GM12878 (cell line): ENCODE data around the gene NR4A2. TPM values are rescaled to one million over a fixed set of nuclear protein-coding genes. Genes with fewer than 3 reads are reported as not detected.

Experiments
- BCL11A ChIP-seq: IDR thresholded peaks from 2 replicates; pipeline ENCODE4 v1.6.1; 2011; ENCODE audit warnings: low read depth, low read length
- CHD2 ChIP-seq: IDR thresholded peaks from 2 replicates; pipeline ENCODE4 v1.6.1; 2011; ENCODE audit warnings: low read depth, low read length, improper control_type of control experiment, borderline replicate concordance
- ESRRA ChIP-seq: IDR thresholded peaks from 2 replicates; pipeline ENCODE4 v1.6.1; 2012; ENCODE audit warnings: mild to moderate bottlenecking, low read length, improper control_type of control experiment
- ETV6 ChIP-seq, 2 experiments: fragments of 450-650 bp in 1 of 2; IDR thresholded peaks in 1 of 2; conservative IDR thresholded peaks in 1 of 2; 2 replicates each; pipeline ENCODE4 v1.6.1; 2014; ENCODE audit warnings: antibody characterized with exemption in 1 of 2, borderline replicate concordance in 1 of 2, low read depth in 1 of 2, mild to moderate bottlenecking in 1 of 2, moderate library complexity in 1 of 2
- IKZF1 ChIP-seq: fragments of 450-650 bp; conservative IDR thresholded peaks from 2 replicates; pipeline ENCODE4 v1.6.1; 2017; ENCODE audit warnings: antibody characterized with exemption, mild to moderate bottlenecking
- KAT2A ChIP-seq: conservative IDR thresholded peaks from 2 replicates; pipeline ENCODE4 v1.6.1; 2011; ENCODE audit warnings: low read depth, low read length; ENCODE audit not compliant: control insufficient read depth
- LARP7 ChIP-seq: fragments of 450-650 bp; IDR thresholded peaks from 2 replicates; pipeline ENCODE4 v1.6.1; 2017; ENCODE audit warnings: mild to moderate bottlenecking
- MEF2A ChIP-seq: IDR thresholded peaks from 2 replicates; pipeline ENCODE4 v1.6.1; 2011; ENCODE audit warnings: low read depth, mild to moderate bottlenecking, low read length, moderate library complexity; ENCODE audit not compliant: insufficient read depth
- MEF2B ChIP-seq: fragments of 450-650 bp; IDR thresholded peaks from 2 replicates; pipeline ENCODE4 v1.6.1; 2018; ENCODE audit warnings: mild to moderate bottlenecking, moderate library complexity; ENCODE audit not compliant: partially characterized antibody, poor library complexity, severe bottlenecking
- MTA2 ChIP-seq: fragments of 450-650 bp; IDR thresholded peaks from 2 replicates; pipeline ENCODE4 v1.6.1; 2016; ENCODE audit warnings: low read depth, mild to moderate bottlenecking, moderate library complexity
- MYC ChIP-seq: IDR thresholded peaks from 2 replicates; pipeline ENCODE4 v1.6.1; 2011; ENCODE audit warnings: mild to moderate bottlenecking, low read length, moderate library complexity, inconsistent platforms; ENCODE audit not compliant: insufficient read depth, insufficient replicate concordance, insufficient read length, severe bottlenecking
- PAX5 ChIP-seq: IDR thresholded peaks from 2 replicates; pipeline ENCODE4 v1.6.1; 2011; ENCODE audit warnings: low read depth, low read length, borderline replicate concordance
- RUNX3 ChIP-seq: IDR thresholded peaks from 2 replicates; pipeline ENCODE4 v1.6.1; 2012; ENCODE audit warnings: low read length, inconsistent platforms
- SIN3A ChIP-seq: IDR thresholded peaks from 2 replicates; pipeline ENCODE4 v1.6.1; 2012; ENCODE audit warnings: low read depth, low read length, improper control_type of control experiment
- TCF12 ChIP-seq: IDR thresholded peaks from 2 replicates; pipeline ENCODE4 v1.6.1; 2011; ENCODE audit warnings: low read depth, mild to moderate bottlenecking, low read length
- polyA plus RNA-seq, 11 experiments: library from polyadenylated mRNA; depleted of rRNA in 4 of 11; unstranded in 6 of 11; stranded (reverse) in 5 of 11; fragments of >200 nt; fragmentation: Nextera tagmentation in 4 of 11; fragmentation: Illumina TruSeq in 1 of 11; extraction: Ambion mirVana in 4 of 11; extraction: Trizol in 1 of 11; gene quantifications; 1 replicate in 1 of 11; 2 replicates in 10 of 11; pipeline versions ENCODE4 v1.2.1 to v1.2.3, GENCODE V29; 2011 to 2016; ENCODE audit warnings: inconsistent platforms in 2 of 11, missing spikeins in 2 of 11, low read depth in 1 of 11
- total RNA-seq, 4 experiments: library from RNA; depleted of rRNA in 3 of 4; stranded (reverse); fragments of >200 nt in 3 of 4; fragmentation: Illumina TruSeq in 1 of 4; extraction: Trizol in 1 of 4; gene quantifications; 2 replicates each; pipeline versions ENCODE4 v1.2.1 to v1.2.3, GENCODE V29; 2013 to 2021
- TF ChIP-seq, protein P1 (sequence below): fragments of 450-650 bp; IDR thresholded peaks from 2 replicates; pipeline ENCODE4 v1.6.1; 2017; ENCODE audit warnings: borderline replicate concordance
- TF ChIP-seq, protein P2 (sequence below): fragments of 450-650 bp; IDR thresholded peaks from 2 replicates; pipeline ENCODE4 v1.6.1; 2016; ENCODE audit warnings: mild to moderate bottlenecking
- TF ChIP-seq, protein P3 (sequence below): fragments of 450-650 bp; formaldehyde crosslinking; IDR thresholded peaks from 2 replicates; pipeline ENCODE4 v1.5.0; 2022; ENCODE audit warnings: mild to moderate bottlenecking, missing genetic modification characterization
- TF ChIP-seq, protein P4 (sequence below): IDR thresholded peaks from 2 replicates; pipeline ENCODE4 v1.6.1; 2011; ENCODE audit warnings: borderline replicate concordance, low read depth, mild to moderate bottlenecking, moderate library complexity, mixed read lengths, low read length; ENCODE audit not compliant: insufficient read depth; ENCODE audit errors: extremely low read length

The NR4A2 gene
- total and polyA plus RNA-seq, 10 of the 15 experiments (the other 5 are each of a cell fraction or from before 2014, with no cell fraction given) = 0.15 to 3.4 (median 0.58) TPM

DNA sequence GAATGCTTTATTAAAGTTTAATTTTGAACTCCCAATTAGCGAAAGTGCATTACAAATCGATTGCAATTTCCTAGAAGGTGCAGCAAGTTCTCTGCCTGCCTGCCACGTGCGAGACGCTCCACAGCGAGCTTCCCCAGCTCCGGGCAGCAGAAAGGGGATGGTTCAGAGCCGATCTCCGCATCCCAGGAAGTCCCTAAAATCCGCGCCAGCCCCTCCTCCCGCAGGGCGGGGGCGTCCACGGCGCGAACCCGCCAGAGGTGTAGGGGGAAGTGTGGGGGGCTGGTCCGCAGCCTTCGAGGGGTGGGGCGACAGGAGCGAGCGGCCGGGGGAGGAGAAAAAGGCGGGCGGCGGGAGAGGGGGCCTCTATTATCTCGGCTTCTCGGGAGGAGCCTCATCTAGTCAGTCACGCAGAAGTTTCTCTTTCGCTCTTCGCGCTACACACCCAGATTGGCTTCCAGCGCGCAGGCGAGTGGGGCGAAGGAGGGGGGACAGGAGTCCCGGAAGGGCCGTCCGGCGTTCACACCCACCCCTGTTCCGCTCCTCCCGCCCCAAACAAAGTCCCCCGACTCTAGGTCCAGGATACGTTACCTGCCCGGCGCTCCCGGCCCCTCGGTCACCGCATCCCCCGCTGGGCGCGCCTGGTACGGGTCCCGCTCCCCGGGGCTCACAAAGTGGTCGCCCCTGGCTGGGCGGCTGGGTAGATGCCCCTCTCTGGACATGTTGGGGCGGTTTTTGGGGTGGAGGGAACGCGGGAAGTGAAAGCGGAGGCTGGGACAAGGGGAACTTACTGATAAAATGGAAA, 9.1 kb upstream of the NR4A2 start (continued):
- TF ChIP-seq MEF2B (peak; percentile 43), MTA2 (peak; percentile 43; the same call in 1 of the 2 replicates), PAX5 (peak; percentile 57; the same call in 1 of the 2 replicates), MEF2A (0 out of 2 replicates have a peak, but pooled peaks have one; percentile 25), TCF12 (0 out of 2 replicates have a peak, but pooled peaks have one; percentile 4), KAT2A (no peak), MYC (peak; percentile 75), BCL11A (0 out of 2 replicates have a peak, but pooled peaks have one; percentile 6), ESRRA (no peak), SIN3A (peak; percentile 44; the same call in 1 of the 2 replicates), ETV6 (conservative IDR thresholded peaks at IDR 0.05 in 1 of 2, IDR thresholded peaks at IDR 0.05 in 1 of 2; ENCODE audit: borderline replicate concordance in 1 of 2, low read depth in 1 of 2) (0 out of 4 replicates have a peak, but pooled peaks of 1 of the 2 experiments have one; percentile 35), CHD2 (peak; percentile 9; the same call in 1 of the 2 replicates), IKZF1 (peak; percentile 91), LARP7 (peak; percentile 67; the same call in 1 of the 2 replicates), RUNX3 (peak; percentile 20)
- TF ChIP-seq, protein P1, sequence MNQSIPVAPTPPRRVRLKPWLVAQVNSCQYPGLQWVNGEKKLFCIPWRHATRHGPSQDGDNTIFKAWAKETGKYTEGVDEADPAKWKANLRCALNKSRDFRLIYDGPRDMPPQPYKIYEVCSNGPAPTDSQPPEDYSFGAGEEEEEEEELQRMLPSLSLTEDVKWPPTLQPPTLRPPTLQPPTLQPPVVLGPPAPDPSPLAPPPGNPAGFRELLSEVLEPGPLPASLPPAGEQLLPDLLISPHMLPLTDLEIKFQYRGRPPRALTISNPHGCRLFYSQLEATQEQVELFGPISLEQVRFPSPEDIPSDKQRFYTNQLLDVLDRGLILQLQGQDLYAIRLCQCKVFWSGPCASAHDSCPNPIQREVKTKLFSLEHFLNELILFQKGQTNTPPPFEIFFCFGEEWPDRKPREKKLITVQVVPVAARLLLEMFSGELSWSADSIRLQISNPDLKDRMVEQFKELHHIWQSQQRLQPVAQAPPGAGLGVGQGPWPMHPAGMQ = no peak
- TF ChIP-seq, protein P2, sequence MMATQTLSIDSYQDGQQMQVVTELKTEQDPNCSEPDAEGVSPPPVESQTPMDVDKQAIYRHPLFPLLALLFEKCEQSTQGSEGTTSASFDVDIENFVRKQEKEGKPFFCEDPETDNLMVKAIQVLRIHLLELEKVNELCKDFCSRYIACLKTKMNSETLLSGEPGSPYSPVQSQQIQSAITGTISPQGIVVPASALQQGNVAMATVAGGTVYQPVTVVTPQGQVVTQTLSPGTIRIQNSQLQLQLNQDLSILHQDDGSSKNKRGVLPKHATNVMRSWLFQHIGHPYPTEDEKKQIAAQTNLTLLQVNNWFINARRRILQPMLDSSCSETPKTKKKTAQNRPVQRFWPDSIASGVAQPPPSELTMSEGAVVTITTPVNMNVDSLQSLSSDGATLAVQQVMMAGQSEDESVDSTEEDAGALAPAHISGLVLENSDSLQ = peak; percentile 81
- TF ChIP-seq, protein P3, sequence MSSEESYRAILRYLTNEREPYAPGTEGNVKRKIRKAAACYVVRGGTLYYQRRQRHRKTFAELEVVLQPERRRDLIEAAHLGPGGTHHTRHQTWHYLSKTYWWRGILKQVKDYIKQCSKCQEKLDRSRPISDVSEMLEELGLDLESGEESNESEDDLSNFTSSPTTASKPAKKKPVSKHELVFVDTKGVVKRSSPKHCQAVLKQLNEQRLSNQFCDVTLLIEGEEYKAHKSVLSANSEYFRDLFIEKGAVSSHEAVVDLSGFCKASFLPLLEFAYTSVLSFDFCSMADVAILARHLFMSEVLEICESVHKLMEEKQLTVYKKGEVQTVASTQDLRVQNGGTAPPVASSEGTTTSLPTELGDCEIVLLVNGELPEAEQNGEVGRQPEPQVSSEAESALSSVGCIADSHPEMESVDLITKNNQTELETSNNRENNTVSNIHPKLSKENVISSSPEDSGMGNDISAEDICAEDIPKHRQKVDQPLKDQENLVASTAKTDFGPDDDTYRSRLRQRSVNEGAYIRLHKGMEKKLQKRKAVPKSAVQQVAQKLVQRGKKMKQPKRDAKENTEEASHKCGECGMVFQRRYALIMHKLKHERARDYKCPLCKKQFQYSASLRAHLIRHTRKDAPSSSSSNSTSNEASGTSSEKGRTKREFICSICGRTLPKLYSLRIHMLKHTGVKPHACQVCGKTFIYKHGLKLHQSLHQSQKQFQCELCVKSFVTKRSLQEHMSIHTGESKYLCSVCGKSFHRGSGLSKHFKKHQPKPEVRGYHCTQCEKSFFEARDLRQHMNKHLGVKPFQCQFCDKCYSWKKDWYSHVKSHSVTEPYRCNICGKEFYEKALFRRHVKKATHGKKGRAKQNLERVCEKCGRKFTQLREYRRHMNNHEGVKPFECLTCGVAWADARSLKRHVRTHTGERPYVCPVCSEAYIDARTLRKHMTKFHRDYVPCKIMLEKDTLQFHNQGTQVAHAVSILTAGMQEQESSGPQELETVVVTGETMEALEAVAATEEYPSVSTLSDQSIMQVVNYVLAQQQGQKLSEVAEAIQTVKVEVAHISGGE = peak; percentile 45; the same call in 1 of the 2 replicates
- TF ChIP-seq, protein P4, sequence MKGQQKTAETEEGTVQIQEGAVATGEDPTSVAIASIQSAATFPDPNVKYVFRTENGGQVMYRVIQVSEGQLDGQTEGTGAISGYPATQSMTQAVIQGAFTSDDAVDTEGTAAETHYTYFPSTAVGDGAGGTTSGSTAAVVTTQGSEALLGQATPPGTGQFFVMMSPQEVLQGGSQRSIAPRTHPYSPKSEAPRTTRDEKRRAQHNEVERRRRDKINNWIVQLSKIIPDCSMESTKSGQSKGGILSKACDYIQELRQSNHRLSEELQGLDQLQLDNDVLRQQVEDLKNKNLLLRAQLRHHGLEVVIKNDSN = peak; percentile 9
